ENCODE results near the gene TMEM39B. TPM values are rescaled to one million over a fixed set of nuclear protein-coding genes. Genes with fewer than 3 reads are reported as not detected.

The TMEM39B gene
- total and polyA plus RNA-seq, 2 experiments from 2014 or later: 10.1 to 17.8 TPM

GRCh38 chr1:32068957-32069588, 3.7 kb upstream of the TMEM39B start:
- 0 out of 2 replicates have a peak overlapping the region, but pooled peaks have one; percentile 0 for H3K27ac Mint-ChIP-seq
- H3K36me3 ChIP-seq (ENCODE audit: insufficient read depth): no peaks in the 10 kb centered on the region
- 0 out of 2 replicates have a peak overlapping the region, but pooled peaks have one; percentile 13 for H3K4me3 ChIP-seq
- no peak overlapping the region for H3K27ac ChIP-seq (ENCODE audit: low read depth)
- TF ChIP-seq EZH2phosphoT487 (IDR thresholded peaks at IDR 0.05; ENCODE audit: unreplicated experiment) (no peak), JUNB (IDR thresholded peaks at IDR 0.05; ENCODE audit: unreplicated experiment) (no peak), REST (IDR thresholded peaks at IDR 0.05; ENCODE audit: unreplicated experiment) (no peak), ZNF462 (CRISPR knock-in tag; IDR thresholded peaks at IDR 0.05) (no peak), NANOG (IDR thresholded peaks at IDR 0.05; ENCODE audit: borderline replicate concordance) (no peak), ETS1 (IDR thresholded peaks at IDR 0.05) (no peak), EZH2 (IDR thresholded peaks at IDR 0.05; ENCODE audit: low read depth, unreplicated experiment) (no peak), ZNF114 (CRISPR knock-in tag; IDR thresholded peaks at IDR 0.05) (no peak), POLR2AphosphoS5 (IDR thresholded peaks at IDR 0.05; ENCODE audit: low read depth) (no peak), CREB1 (CRISPR knock-in tag; IDR thresholded peaks at IDR 0.05; ENCODE audit: low read depth) (no peak), STAT1 (IDR thresholded peaks at IDR 0.05; ENCODE audit: unreplicated experiment) (no peak), CTCF (conservative IDR thresholded peaks at IDR 0.05; ENCODE audit: low read depth in 2 of 2) (no peak)
- no peak overlapping the region for H3K4me3 Mint-ChIP-seq
- 0 out of 2 replicates have a peak overlapping the region, but pooled peaks have one; percentile 65 for H2AFZ ChIP-seq
- H3K36me3 Mint-ChIP-seq (ENCODE audit: low read depth): 0 out of 3 replicates have a peak, but pooled peaks cover under 1% of the 10 kb centered on the region
- peak overlapping the region; percentile 65 for H3K4me2 ChIP-seq
- peak; percentile 13 for ATAC-seq
- 0 out of 3 replicates have a peak, but pooled peaks cover 2% of the 10 kb centered on the region for H3K9me3 Mint-ChIP-seq
- H3K27me3 ChIP-seq (ENCODE audit: insufficient read depth): no peaks in the 10 kb centered on the region
- peaks cover 14% of the 10 kb centered on the region for H3K4me1 ChIP-seq (ENCODE audit: insufficient read depth)
- no peaks in the 10 kb centered on the region for H3K9me2 ChIP-seq (ENCODE audit: insufficient read depth)
- H3F3A ChIP-seq (replicated peaks; ENCODE audit: low read depth): peaks cover 13% of the 10 kb centered on the region; the same call in 1 of the 2 replicates
- peak; percentile 59 for DNase-seq (ENCODE audit: low spot score)
- H4K20me1 ChIP-seq (replicated peaks; ENCODE audit: insufficient read depth): peaks cover under 1% of the 10 kb centered on the region; the same call in 1 of the 2 replicates
- peaks cover 21% of the 10 kb centered on the region for H3K4me1 Mint-ChIP-seq
- H3K79me2 ChIP-seq (replicated peaks; ENCODE audit: insufficient read depth): peaks cover 7% of the 10 kb centered on the region
- H3K27me3 Mint-ChIP-seq (ENCODE audit: insufficient read depth, low read depth, poor library complexity): peaks cover 27% of the 10 kb centered on the region

All from GM23338 (cell line).